ENCODE data around the gene SLC2A10.

The SLC2A10 gene

GRCh38 chr20:46682063-46682821 is 27.2 kb upstream of the SLC2A10 start:
- no peak for DNase-seq

GRCh38 chr20:46683011-46683667 is 26.3 kb upstream of the SLC2A10 start:
- DNase-seq = no peak

GRCh38 chr20:46683668-46683938 is 25.8 kb upstream of the SLC2A10 start:
- DNase-seq = no peak

GRCh38 chr20:46683939-46684750 is 25.3 kb upstream of the SLC2A10 start:
- peak; percentile 45 for DNase-seq

DNA sequence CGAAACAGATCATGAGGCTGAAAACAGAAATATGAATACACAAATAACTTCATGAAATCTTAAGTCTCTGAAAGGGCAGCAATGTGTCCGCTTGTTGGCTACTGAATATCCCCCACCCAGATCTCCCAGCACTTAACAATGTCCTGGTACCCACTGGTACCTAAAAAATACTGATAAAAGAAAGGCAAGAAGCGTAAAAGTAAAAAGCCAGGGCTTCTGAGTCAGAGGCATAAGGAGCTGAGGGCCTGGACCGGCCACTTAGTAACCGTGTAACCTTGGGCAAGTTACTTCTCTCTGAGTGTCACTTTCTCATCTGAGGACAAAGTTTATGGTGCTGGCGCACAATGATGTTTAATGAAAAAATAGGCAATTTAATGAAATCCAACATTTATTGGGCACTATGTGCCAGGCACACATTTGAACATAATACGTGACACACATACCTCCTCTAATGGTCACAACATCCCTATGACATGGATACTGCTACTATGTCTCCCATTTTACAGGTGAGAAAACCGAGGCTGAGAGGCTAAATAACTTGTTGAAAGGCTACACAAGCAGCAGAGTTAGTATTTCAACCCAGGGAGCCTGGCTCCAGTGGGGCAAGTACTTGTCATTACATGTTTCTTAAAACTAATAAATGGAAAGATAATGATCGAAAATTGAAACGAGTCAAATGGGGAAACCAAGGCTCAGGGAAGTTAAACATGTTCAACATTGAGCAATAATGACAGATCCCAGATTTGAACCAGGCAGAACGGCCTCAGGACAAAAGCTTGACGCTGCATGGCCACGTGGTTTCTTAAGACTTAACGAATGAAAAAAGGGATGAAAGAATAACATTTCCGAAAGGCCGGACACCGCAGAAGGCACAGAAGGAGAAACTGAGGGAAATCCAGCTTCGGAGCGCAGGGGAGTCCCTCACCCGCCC is 21.0 kb upstream of the SLC2A10 start:
- no peak for DNase-seq

DNA sequence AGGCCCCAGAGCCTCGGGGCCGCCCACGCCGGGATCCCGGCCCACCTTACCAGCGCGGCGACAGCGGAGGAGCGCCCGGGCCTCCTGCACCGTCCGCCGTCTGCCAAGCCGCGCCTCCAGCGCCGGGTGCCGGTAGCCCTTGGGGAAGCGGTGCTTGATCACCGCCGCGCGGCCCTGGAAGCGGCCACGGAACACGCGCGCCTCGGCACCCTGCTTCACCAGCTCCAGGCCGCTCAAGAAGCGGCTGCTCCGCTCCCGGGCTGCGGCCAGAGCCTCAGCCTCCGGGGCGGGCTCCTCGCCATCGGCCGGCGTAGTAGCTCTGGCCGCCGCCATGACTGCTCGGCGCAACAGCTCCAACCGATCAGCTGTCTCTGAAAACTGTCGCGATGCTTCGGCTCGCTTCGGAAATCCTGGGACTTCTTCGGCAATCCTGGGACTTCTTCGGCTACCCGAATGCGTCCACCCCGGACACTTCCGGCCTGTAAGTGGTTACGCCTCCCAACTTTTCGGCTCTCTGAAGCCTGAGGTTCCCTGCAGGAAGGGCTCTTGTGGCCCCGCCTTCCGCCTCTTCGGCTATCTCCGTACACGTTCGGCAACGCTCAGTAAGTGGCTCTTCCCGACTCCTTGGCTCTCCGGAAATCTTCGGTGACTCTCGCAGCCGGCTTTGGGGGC is 20.2 kb upstream of the SLC2A10 start, which contains the start of gene TP53RK:
TP53RK (minus strand) TSS at position 363 of the 672 bp plus-strand sequence; CDS start at position 333, 30 bp downstream.
- DNase-seq = peak; percentile 96

DNA sequence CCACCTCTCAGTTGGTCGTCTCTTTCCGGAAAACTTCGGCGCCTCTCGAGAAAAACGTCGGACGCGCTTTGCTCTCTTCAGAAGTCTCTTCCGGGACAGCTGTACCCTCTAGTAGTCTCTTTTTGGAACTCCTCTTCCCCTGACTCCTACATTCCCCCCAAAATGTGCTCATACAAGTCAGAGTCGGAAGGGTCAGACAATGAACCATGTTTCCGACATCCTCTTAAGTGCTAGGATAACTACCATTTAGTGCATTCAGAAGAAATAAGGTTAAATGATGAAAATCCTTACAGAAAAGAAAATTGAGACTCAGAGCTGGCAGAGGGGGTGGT is 19.7 kb upstream of the SLC2A10 start:
- DNase-seq = no peak

- DNase-seq = no peak
Measured at GRCh38 chr20:46690219-46691106, 19.0 kb upstream of the SLC2A10 start.

DNA sequence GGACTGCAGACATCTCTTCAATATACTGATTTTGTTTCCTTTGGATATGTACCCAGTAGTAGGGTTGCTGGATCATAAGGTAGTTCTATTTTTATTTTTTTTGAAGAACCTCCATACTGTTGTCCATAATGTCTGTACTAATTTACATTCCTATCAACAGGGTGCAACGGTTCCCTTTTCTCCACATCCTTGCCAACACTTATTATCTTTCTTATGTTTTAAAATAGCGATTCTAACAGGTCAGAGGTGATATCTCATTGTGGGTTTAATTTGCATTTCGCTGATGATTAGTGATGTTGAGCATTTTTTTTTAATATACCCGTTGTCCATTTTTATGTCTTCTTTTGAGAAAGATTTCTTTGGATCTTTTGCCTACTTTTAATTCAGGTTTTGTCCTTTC is 18.3 kb upstream of the SLC2A10 start:
- no peak for DNase-seq

DNA sequence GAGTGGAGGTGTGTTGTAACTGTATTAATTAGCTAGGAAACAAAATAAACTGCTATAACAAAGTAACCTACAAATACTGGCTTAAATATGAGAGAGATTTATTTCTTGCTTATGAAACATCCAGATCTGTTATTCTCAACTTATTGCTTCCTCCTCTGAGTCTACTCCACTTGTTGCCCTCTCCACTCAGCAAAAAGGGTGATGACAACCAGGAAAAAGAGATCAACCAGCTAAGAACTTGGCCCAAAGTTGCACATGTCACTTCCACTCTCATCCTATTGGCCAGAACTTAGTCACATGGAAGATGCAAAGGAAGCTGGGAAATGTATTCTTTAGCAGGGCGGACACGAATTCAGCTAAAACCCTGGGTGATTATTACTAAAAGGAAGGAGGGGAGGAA is 15.0 kb upstream of the SLC2A10 start:
- no peak for DNase-seq

DNA sequence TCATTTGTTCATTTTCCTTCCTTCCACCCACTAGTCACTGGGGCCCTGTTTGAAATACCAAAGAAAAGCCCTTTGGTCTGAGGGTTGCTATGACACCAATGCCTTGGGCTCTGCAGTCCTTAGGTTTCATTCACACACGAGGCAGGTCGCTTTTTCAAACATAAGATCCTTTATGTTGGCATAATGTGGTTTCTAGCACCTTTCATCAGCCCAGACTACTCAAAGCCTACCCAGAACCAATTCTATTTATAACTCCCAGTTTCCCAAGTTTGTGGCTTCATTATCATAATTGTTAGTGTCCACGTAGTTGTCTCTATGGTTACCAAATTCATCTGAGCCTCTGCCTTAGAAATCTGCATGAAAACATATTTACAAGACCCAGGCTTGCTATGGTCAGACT is 13.6 kb upstream of the SLC2A10 start:
- peak; percentile 67 for DNase-seq

DNA sequence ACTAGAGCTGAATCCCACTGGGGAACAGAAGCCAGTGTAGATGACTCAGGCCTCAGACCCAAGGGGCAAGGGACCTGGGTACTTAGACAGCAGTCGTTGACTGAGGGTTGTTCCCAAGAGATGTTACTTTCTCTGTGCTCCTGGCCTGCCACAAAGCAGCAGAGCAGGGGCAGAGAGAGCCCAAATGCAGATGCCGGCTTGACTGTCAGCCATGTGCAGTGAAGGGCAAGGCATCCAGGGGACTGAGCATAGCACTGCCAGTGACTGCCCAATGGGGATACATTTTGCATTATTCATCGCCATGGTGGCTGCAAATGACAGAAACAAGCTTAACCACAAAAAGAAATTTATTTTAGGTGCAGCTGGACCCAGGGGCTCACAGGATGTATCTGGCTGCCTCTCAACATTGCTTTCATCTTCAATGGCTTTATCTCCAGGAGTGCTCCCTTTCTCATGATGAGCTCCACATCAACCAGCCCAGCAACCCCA is 12.6 kb upstream of the SLC2A10 start:
- no peak for DNase-seq

DNA sequence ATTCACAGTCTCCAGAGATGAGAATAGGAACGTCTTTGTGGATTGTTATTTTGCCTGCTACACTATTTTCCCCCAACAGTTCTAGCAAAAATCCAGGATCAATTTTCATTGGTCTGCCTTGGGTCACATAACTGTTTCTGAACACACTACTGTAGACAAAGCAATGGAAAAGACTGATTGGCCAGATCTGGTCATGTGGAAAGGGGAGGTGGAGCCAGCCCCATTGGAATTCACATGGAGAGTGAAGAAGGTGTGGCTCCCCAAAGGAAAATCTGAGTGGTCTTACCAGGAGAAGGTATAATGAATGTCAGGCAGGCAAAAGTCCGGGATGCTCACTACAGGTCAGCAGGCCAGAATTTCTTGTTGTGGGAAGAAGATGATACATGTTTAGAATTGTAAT is 10.7 kb upstream of the SLC2A10 start:
- DNase-seq = no peak

DNA sequence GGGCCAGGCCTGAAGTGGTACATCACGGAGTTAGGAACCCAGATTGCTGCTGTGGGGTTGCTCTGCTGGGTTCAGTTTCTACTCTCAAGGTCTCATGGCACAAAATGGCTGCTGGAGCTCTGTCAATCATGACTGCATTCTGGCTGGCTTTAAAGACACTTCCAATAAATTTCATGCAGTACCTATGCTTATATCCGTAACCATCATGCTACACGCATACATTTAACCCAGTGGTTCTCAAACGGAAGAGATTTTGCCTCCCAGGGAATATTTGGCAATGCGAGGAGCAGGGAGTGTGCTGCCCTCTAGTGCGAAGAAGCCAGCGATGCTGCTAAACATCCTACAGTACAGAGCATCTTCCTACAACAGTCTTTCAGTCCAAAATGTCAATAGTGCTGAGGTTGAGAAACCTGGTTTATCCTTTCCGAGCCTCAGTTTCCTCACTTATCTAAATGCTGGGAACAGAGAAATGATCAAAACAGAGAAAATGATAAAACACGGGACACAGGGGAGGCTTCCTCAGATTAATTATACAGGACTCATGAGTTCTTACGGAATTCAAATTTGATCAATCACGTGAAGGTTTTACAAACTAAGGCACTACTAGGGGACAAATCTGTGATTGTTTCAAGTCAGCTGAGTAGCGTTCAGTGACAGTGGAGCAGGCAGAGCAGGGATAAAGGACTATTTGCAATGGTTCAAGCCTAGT is 9.6 kb upstream of the SLC2A10 start:
- peak; percentile 33 for DNase-seq

GRCh38 chr20:46700481-46700880 is 9.0 kb upstream of the SLC2A10 start:
- DNase-seq = no peak

GRCh38 chr20:46701057-46701456 is 8.4 kb upstream of the SLC2A10 start:
- no peak for DNase-seq

DNA sequence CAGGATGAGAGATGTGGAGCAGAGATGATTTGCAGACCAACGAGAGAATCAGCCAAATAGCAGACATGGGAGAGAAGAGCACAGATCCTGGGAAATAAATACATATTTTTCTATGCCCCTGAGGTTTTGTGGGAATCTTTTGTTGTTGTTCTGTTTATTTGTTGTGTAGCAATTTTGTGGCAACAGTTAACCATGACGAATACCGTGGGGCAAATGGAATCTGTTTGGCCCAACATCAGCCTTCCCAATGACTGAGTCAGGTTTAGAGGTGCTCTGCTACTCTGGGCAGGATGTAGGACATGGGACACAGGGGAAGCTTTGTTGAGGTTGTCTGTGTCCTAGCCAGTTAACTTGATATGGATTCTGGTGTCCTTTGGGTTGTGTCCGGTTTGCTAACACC is 7.9 kb upstream of the SLC2A10 start:
- no peak for DNase-seq

GRCh38 chr20:46701986-46702385 is 7.5 kb upstream of the SLC2A10 start:
- DNase-seq = no peak

DNA sequence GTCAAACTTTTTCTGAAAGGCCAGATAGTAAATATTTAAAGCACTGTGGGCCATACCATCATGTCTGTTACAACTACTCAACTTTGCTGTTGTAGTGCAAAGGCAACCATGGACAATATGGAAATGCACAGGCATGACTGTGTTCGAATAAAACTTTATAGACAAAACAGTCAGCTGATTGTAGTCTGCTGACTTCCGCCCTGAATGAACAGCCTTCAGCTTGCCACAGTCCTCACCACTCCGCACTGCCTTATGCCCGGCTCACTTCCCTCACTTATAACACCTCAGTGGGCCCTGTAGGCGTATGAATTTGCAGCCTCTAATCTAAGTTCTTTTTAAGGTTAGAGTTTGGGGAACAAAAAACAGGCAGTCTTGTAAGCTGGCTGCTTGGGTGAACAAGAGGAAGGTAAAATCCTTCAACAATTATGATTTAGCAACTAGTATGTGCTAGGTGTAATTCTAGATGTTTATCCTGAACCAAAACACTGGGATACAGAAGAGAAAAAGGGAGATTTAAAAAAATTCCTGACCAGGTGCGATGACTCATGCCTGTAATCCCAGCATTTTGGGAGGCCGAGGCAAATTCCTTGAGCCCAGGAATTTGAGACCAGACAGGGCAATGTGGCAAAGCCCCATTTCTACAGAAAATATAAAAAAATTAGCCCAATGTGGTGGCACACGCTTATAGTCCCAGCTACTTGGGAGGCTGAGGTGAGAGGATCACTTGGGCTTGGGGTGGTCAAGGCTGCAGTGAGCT is 6.8 kb upstream of the SLC2A10 start:
- DNase-seq = no peak

DNA sequence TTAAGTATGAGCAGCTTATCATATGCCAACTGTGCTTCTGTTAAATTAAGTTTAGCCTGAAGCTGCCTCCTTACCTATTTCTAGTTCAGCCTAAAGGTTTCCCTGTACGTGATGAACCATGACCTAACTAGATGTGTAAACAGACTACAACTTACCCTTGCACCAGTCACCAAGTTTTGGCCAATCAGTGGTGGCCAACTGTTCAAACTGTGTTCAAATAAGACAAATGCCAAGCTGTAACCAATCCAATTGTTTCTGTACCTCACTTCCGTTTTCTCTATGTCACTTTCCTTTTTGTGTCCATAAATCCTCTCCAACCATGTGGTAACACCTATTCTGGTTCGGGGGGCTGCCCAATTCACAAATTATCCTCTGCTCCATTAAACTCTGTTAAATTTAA is 6.0 kb upstream of the SLC2A10 start:
- DNase-seq = no peak

Measured in NCI-H526 treated with DMSO at 0.1 percent for 48 hours (cell line).